ENCODE measurements around the gene RTCB.

RTCB gene

DNA sequence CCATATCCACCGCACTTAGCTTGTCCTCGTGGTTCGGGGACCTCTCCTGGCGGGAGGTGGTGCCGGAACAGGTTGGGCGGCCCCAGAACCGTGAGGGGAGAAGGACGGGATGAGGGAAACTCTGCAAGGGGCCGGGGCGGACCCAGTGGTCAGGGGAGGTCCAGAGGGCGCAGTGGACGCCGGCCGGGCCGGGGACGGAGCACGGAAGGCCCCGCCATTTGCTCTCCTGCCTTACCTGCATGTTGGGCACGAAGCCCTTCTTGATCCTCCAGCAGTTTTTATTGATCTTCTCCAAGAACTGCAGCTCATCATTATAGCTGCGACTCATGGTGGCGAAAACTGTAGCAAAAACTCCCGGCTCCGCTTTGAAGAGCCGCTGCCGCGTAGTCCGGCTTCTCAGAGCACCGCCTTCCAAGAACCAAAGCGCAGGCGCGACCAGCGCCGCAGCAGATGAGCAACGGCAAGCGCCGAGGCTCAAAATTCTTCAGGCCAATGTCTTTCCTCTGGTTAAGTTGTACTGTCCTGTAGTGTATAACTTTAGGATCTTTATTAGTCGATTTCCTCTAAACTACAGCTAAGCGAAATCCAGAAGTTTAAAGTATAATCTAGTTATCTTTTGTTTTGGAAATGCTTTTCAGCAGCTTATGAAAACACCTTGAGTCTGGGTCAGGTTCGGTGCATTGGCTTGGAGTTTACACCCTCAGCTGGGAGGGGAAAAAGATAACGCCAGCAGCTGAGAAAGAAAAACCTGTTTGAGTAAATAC is at the start of gene RTCB:
Gene RTCB (minus strand): TSS at position 419 of the 764 bp plus-strand sequence. CDS start 91 bp downstream, at position 328.
- DNase-seq = peak; percentile 86

DNA sequence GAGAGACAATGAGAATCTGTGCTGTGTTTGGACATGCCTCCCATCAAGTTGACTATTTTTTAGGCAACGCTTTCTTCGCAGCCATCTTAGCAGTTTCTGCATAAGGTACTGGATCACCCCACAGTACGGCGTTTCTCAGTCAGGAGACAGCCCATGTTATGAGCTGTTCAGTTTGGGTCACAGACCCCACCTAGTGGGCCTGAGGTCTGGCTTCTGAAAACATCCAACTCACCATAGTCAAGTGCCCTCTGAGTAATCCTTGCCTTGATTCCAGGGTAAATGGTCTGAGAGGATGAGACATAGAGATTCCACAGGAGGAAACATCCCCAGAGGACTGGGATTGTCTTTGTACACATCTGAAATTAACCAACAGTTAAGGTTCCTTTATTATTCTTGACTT is 45.0 kb upstream of the RTCB start:
- DNase-seq = no peak

DNA sequence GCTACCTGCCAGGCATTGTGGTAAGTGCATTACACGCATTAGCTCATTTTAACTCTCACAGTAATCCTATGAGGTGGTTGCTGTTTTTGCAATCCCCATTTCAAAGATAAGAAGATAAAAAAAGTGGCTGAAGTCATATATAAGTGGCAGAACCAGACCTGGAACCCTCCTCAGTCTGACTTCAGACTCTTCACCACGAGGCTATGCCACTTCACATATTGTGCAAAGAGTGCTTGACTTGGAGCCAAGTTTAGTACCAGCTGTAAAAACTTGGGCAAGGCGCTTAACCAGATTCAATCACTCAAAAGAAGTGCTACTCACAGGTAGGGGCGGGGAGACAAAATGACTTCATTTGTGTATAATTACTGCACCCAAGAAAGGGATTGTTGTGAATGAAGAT is 36.9 kb upstream of the RTCB start:
- DNase-seq = no peak

DNA sequence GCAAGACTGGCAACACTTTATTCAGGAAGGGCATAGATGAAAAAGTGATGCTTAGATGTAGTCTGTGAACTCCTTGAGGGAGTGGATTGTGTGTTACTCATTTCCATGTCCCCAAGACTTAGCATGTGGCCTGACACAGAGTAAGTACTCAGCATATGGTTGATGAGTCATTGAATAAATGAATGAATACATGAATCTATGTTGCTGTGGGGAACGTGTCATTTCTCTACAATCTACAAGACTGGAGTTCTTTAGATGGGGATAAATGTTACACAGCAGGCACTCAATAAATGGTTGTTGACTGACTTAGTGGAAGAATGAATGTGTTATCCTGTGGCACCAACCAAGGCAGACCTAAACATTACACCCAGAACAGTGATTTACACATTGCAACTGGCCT is 34.3 kb upstream of the RTCB start:
- no peak for DNase-seq

DNA sequence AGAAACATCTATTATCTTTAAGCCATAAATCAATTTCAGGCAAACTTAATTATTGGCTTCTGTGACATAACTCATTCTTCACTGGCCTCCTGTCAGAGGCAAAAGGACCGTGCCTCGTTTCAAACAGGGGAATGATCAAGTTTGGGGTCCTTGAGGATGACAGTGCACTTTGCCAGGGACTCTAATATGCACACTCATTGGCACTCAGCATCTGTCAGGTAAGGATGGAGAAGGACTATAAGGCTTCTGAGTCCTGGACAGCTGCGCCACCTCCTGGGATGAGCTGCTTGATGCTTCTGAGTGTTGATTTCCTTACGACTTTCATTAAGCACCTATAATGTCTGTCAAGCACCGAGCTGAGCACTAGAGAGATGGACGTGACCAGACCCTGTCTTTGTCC is 32.0 kb upstream of the RTCB start:
- DNase-seq = no peak

DNA sequence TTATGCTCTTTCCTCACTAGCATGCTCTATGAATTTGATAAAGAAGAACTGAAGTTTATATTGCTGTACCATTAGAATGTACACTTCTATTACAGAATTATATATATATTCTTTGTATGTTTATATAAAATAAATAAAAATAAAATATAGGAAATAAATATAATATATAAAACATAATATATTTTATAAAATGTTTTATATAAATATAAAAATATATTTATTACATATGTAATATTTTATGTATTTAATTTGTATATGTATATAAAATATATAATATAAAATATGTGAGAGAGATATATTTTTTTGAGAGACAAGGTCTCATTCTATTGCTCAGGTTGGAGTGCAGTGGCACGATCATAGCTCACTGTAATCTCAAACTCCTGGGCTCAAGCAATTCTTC is 18.3 kb upstream of the RTCB start:
- no peak for DNase-seq

DNA sequence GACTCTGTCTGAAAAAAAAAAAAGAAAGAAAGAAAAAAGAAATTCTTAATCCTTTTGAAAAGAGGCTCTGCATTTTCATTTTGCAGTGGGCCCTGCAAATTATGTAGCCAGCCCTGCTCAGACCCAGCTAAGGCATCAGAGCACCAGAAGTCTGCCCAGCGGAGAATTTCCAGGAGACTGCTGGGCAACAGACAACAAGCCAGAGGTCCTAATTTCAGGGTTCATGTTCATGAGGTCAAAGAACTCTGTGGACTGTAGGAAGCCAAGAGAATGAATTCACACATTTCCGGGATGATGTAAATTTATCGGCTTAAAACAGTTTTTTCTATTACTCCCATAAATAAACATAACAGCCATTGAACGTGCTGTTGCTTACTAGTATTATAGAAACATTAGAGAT is 14.8 kb upstream of the RTCB start:
- DNase-seq = no peak

DNA sequence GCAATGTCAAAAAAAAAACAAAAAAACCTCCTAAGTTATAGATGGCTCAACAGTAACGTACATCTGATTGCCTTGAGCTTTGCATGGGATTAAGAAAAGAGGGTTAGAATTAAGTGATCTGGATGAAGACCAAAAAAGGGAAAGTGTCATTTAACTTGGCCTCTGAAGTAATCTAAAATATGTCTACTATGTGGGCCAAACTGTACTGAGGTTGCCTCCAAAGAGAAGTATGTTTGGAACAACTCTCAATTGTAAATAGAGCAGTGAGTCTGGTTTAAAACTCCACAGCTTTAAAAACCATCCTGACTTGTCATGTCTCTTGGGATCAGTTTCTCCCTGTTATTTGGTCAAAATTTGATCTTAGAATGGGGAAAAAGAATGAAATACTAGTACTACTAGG is 11.6 kb upstream of the RTCB start:
- no peak for DNase-seq

DNA sequence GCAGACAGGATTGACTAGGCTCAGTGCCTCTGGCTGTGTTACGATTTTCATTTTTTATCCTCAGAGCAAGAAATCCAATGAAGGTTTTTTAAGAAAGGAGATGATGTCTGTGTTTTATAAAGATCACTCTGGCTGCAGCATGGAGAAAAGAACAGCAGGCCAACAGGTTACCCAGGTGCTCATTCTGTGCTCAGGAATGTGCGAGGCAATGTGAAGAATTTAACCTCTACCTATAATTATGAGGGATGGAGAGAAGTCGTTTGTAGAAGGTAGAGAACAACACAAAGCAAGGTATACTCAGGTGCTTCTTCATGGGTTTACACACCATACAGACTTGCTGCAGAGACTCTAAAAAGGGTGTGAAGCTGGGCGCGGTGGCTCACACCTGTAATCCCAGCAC is 10.0 kb upstream of the RTCB start:
- DNase-seq = no peak

DNA sequence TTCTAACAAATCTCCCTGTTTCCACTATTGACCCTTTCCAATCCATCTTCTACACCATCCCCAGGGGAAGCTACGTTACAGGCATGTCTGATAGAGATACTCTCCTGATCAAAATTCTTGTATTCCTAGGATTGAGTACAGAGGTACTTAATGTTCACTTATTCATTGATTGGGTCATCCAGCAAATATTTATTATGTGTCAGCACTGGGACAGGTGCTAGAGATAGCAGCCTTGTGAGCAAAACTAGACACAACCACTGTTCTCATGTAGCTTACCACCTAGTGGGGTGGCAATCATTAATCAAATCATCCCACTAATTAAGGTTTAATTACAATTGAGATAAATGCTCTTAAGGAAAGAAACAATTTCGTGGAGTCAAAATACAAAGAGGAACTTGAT is 9.4 kb upstream of the RTCB start:
- DNase-seq = no peak

DNA sequence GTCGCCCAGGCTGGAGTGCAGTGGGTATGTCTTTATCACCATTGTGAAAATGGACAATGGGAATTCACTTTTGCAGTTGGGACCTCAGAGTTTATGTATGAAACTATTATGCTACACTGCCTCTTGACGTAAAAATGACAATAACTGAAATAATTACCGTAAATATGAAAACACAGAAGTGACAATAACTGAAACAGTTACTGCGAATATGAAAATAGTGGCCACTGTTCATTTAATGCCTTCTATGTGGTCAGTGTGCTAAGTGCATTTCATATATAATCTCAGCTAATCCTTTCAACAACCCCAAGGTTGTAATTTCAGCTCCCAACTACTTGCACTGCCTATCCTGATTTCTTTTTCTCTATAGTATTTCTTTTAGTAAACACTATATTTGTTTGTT is 5.9 kb upstream of the RTCB start:
- DNase-seq = no peak

DNA sequence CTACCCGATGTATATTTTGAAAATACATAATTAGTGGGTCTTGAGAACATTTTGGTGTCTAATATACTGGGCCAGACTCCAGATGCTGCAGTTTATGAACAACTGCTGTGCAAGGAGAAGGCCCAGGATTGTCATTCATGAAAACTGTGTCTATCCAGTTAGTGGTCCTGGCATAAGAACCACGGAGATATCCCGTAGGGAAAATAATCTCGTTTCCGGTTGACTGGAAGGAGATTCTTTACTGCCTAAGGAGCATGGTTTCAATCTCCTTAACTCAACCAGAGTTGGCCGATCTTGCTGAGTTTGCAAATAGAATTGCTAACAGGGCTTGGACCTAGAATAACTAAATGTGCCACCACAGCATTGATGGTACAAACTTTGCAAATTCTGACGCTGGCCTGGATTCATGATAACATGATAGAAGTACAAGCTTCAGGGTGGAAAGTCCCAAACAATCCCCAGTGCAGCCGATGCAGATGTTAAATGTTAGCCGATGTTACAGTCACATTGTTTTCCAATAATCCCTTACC is 4.6 kb upstream of the RTCB start:
- no peak for DNase-seq

DNA sequence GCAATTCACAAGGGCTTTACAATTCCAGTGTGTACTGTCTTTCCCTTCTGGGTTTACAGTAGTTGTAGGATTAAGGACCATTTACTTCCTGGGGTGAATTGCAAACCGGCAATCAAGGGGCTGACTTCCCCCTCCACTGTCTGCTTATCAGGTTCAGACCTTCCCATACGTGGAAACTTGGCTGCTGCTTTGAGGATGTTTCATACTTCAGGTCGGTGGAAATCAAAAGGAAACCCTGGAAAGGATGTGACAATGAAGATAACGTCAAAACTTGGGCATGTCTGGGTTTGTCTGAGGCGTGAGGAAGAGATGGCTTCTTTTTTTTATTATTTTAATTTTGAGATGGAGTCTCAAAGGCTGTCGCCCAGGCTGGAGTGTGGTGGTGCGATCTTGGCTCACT is 2.1 kb upstream of the RTCB start:
- DNase-seq = no peak

DNA sequence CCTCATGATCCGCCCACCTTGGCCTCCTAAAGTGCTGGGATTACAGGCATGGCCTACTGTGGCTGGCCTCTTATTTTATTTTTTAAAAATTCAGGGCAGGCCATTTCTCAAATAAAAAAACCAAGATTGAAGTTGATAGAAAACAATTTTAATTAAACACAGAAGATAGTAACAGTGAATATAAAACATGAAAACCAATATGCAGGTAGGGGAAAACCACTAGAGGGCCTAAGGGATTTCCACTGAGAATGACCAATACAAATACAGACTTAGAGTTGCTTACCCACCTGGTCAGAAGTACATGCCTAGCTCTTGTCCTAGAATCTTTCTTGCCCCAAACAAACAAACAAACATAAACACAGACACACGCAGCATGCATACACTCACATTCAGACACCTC is 1.7 kb upstream of the RTCB start:
- peak; percentile 8 for DNase-seq

DNA sequence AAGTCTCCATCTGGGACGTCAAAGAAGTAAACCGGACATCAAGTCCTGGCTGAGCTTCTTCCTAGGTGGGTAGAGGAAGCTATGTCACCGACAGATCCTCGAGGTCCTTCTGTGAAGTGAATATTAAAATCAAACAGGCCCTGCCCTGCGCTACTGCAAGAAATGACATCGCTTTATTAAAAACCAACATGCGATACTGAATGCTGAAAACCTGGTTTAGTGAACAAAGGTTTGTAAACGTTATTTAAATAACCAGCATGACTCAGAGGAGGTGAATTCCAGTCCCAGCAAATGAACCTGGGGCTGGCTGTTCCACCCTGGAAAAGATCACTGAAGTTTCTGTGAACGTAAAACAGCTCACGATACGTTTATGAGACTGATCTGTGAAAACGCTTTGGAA is 645 bp downstream of the RTCB start:
- DNase-seq = no peak

DNA sequence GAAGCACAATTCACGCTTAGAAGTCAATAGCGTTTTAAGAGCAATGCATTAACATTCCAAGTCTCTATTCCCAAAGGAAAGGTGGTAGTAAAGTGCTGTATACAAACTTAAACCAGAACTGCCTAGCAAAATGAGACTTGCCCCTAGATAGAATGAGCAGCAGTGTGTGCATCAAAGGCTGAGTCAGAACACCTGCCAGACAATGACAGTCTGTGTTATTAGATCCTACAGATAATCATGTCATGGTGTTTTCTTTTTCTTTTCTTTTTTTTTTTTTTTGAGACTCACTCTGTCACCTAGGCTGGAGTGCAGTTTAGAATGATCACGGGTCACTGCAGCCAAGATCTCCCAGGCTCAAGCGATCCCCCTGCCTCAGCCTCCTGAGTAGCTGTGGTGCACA is 1.6 kb downstream of the RTCB start:
- DNase-seq = no peak

DNA sequence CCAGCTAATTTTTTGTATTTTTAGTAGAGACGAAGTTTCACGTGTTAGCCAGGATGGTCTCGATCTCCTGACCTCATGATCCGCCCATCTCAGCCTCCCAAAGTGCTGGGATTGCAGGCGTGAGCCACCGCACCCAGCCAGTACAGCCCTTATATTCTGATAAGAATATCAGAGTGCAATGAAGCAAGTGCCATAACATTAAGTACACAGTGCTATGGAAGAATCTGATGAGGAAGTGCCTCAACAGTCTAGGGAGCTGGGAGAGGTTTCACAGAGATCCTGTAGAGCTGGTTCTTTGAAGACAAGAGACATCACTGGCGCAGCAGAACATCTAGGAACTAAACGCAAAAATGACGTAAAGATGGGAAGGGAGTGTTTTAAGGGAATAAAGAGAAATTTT is 2.1 kb downstream of the RTCB start:
- DNase-seq = no peak

DNA sequence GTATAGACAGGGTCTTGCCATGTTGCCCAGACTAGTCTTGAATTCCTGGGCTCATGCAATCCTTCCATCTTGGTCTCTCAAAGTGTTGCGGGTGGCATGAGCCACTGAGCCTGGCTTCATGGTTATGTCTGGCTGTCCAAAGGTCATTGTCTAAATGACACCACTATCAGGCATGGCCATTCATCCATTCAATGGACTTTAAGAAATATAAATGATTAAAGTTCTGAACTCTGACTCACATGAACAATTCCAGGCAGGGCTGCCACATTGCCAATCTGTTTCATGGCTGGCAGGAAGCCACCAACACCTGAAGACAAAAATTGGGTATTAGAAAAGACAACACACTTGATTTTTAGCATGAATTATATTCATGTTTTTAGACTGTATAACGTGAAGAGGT is 4.1 kb downstream of the RTCB start:
- no peak for DNase-seq

DNA sequence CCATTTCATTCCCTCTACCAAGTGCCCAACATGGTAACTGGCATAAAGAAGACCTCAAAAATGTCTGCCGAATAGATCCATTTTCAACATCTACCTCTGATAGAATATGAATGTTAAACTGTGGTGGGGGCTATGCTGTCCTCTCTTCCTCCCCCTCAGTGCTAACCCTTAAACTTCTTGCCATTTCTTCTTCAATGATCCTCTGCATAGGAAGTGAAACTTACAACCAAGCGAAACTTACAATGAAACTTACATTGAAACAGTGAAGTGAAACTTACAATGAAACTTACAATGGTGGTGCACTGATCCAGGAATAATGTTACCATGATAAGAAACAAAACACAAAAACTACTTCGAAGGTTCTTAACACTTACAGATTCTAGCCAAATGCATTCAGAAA is 4.7 kb downstream of the RTCB start:
- no peak for DNase-seq

DNA sequence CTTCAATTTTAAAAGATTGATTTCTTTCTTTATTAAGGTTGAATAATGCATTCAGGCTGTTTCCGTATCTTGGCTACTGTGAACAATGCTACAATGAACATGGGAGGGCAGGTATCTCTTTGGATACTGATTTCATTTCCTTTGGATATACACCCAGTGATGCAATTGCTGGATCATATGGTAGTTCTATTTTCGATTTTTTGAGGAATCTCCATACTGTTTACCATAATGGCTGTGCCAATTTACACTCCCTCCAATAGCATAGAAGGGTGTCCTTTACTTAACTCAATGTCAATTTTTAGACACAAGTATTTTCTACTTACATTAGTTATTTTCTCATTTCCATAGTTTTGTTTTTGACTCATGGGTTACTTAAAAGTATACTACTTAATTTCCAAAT is 8.0 kb downstream of the RTCB start:
- DNase-seq = no peak

DNA sequence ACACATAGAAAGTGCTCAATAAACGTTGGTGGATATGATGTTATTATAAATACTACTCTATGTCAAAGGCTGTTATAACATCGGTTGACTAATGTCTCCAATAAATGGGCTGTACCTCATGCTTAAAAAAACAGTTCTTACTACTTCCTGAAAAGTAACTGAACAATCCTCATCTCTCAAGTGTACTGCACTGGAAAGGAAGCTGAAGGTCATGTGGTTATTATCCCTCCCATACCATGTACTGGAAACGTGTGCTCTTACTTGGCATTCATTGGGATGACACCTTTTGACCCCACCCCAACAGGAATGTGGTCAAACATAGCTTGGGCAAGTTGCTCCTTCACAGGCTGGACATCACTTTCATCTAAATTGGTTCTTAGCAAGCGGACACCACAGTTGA is 10.6 kb downstream of the RTCB start:
- no peak for DNase-seq

DNA sequence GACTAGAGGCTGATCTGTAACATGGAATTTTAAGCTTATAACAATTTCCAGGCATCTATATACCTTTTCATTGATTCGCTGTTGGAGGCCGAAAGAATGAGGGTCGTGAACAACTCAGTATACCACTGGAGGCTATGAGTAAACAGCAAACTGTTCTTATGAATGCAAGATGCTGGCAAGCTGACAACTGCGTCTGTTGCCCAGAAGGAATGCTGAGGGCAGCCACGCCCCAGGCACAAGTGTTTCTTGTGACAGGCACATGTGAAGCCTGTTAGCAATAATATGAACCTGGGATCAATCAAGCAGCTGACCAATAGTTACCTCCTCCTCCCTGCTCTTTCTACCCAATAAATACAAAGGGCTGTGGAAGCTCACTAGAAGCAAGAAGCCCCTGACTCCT is 15.3 kb downstream of the RTCB start:
- no peak for DNase-seq

DNA sequence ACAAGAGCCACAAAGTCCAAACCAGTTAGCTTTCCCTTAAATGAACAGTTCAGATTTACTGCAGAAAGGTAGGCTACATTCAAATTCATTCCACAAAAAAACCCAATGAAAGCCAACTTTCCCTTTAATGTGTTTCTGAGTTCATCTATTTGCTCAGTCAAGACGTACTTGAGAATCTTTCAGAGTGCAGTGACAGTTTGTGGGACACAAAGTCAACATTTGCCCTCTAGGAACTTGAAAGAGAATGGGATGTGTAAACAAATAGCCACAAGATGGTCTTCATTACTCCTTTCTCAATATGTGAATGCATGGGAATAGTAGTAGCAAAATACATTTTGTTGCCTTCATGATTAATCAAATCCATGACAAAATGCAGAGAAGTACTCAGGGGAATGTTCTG is 15.8 kb downstream of the RTCB start:
- DNase-seq = no peak

DNA sequence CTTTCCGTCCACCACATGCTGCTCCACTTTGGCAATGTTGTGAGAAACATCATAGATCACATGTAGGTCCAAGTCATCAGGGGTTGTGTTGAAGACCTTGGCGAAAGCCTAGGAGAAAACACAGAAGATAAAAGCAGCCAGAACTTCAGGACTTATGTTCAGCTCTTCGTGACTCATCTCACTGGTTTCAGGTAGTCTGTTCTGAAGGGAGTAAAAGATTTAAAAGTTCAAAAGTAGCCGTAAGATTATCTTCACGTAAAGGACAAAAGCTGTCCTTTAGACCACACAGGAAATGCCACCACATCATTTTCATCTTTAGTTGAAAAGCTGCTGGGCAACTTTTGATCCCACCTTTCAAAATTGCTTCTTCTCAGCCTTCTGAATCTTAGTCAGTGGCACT is 16.9 kb downstream of the RTCB start:
- DNase-seq = no peak

DNA sequence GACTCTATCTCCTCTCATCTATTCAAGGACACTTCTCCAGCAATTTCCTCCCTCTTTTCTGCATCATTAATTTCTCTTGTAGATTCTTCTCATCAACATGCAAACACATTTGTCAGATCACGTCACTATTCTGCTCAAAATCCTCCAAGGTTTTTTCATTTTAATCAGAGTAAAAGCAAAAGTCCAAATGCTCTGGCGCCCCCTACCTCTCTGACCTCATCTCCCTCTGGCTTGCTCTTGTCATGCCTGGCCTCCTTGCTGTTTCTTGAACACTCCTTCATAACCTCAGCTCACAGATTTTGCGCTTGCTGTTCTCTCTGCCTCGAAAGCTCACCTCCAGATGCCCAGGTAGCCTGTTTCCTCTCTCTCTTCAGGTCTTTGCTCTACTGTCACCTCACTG is 22.4 kb downstream of the RTCB start:
- DNase-seq = peak; percentile 16
